GM10847 (cell line): ENCODE results near the gene DOK6.

ENCODE experiments used
- POLR2A ChIP-seq: IDR thresholded peaks from 2 replicates; pipeline ENCODE4 v1.6.1; 2011; ENCODE audit not compliant: insufficient read length; ENCODE audit errors: extremely low read depth

The DOK6 gene

DNA sequence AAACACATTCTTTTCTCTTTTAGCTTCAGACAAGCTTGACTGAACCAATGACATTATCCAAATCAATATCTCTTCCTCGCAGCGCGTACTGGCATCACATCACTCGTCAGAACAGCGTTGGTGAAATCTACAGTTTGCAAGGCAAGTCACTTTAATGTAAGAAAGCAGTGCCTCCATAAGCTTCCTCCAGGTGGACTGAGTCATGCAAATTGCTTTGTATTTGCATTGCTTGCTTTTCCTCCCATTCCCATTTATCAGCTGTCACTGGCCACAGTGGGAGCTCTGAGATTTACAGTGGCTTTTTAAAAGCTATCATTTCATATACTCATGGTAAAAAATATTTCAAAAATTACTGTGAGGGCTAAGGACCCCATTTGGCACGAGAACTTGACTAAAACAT, 357.0 kb downstream of the DOK6 start:
- no peak for TF ChIP-seq POLR2A

- TF ChIP-seq POLR2A = no peak
These were observed 357.8 kb downstream of the DOK6 start for GRCh38 chr18:69758458-69758857.

DNA sequence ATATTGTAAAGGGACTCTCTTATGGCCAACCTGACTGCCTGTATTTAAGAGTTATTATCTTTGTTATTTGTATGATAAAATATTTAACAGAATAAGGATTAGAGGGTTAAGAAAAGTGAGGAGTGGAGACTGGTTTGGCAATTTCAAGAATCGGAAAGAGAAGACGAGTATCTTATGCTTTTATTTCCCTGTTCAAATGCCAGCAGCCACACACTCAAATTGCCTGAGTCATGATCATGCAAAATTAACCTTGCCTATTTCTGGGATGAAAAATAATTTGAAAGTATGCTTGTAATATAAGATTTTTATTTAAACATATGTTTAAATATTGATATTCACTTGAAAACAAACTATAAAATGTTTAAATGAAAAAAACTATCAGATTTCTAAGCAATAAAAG, 358.4 kb downstream of the DOK6 start:
- TF ChIP-seq POLR2A = no peak

GRCh38 chr18:69763002-69763401, 362.3 kb downstream of the DOK6 start:
- TF ChIP-seq POLR2A = no peak

DNA sequence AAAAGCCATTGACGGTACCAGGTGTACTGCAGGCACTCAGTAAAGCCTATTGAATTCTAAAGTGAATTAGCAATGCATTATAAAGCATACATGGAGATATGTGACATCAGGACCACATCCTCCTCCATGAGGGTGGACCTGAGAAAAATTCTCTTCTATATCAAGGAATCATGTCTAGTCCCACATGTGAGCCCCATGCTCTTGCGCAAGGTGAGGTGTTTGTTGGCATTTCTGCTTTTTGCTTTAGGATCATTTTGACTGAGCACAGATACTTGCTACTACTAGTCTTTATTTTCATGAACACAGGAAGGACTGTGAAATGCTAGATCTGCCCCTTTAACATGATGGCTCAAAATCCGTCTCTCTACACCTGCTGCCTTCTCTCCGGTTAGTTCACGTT, 363.1 kb downstream of the DOK6 start:
- no peak for TF ChIP-seq POLR2A

- TF ChIP-seq POLR2A = no peak
These were observed 369.6 kb downstream of the DOK6 start for GRCh38 chr18:69770238-69770637.

DNA sequence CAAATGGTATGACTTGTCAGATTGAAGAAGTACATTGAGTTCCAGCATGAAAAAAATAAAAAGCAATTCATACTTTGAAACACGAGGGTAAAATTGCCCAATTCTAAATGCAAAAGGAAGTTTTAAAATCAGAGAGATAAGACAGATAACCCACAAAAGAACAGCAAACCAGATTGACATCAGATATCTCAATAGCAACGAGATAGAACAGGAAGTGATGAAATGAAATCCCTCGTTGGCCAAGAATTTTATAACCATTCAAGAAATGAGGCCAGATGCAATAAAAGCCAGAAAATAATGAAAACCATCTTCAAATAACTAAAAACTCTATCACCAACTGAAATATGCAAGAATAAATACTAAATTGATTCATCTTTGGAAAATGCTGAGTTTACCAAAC, 374.1 kb downstream of the DOK6 start:
- TF ChIP-seq POLR2A = no peak

DNA sequence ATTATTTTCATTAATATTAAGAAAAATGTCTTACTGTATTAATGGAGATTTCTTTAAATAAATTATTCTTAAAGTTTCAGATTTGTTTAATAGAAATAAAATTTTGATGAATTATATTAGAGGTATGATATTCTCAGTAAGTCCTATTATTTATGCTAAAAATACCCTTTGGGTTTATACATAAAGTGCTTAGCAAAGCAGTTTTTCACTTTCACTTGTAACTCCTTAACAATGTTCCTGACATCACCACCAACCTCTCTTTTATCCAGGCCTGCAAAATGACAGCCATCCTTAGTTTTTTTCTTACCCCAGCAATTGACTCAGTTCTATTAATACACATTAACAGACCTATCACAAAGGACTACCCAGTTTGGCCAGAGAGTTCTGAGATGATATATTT, 376.6 kb downstream of the DOK6 start:
- no peak for TF ChIP-seq POLR2A

DNA sequence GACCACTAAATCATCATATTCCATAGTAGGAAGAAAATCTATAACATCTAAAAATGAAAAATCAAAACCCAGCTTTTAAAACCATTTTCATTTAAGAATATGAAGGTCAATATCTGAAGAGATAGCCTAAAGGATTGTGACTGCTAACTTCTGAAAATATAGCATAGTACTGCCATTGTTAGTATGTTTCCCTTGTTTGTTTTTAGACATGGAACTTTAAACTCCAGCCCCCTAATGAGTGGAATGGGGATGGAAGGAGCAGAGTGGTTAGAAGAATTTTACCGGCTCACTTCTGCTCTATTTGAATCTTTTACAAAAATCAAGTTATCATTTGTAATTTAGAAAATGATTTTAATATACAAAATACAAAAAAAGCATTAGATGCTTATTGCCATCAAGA, 378.0 kb downstream of the DOK6 start:
- no peak for TF ChIP-seq POLR2A

DNA sequence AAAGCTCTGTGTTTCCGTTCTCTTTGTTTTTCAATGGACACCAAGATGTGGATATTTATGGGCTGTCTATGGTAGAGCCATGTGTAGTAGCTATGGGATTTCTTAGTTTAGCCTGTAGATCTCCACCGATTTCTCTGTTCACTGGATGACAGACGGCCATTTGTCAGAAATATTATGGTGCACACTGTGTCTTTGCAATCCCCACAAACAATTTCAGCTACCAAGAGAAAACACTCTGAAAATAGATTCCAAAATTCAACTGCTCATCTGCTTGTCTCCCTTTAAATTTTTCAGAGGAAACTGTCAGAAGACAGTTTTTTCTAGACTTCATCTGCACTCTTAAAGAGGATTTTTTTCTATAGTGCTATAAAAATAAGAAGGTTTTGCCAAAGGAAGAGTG, 380.2 kb downstream of the DOK6 start:
- no peak for TF ChIP-seq POLR2A

- no peak for TF ChIP-seq POLR2A
These were observed 384.1 kb downstream of the DOK6 start for GRCh38 chr18:69784815-69785214.

- TF ChIP-seq POLR2A = no peak
These were observed 384.8 kb downstream of the DOK6 start for GRCh38 chr18:69785466-69785865.

DNA sequence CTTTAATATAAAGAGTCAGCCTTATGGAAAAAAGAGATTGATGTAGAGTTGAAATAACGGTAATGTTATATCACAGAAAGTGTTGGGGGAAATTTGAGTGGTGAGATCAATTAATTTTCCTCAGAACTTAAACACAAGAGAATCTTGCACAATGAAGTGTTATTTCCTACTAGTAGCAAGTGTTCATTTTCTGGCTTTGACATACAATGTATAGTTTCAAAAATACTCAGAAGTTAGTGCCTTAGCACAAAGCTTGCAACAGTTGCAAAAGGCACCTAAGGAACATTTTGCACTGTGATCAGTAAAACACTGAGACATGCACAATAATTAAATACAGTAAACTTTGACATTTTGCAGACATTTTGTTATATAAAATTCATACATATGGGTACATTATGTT, 385.7 kb downstream of the DOK6 start:
- no peak for TF ChIP-seq POLR2A

DNA sequence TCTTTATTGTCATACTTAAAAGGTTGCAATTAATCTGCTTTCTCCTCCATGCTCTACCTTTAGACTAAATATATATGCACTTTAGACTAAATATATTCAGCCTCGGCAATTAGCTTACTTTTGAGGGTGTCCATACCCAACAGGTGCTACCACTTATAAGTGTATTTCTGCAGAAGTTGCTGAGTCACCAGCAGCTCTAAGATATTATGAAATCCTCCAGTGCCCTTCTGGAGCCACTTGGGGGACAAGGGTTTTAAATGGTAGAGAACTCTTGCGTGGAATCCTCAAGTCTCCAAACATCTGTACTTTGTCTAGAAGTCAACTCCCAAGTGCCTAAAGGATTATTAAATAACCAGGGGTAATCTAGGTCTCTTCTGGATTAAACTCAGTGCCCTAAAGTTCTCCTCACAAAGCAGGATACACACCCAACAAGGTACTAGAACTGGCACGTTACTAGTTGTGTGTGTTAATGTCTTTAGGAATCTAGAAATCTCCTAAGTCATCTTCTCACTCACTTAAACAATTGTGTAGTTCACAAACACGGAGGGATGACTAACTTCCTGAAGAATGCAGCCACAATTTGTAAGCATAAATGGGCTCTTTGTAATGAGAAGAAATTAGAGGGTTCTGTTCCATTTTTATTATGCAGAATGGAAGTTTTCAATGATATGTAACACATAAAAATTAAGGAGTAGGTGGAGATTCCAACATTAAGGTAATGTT, 387.3 kb downstream of the DOK6 start:
- TF ChIP-seq POLR2A = no peak

DNA sequence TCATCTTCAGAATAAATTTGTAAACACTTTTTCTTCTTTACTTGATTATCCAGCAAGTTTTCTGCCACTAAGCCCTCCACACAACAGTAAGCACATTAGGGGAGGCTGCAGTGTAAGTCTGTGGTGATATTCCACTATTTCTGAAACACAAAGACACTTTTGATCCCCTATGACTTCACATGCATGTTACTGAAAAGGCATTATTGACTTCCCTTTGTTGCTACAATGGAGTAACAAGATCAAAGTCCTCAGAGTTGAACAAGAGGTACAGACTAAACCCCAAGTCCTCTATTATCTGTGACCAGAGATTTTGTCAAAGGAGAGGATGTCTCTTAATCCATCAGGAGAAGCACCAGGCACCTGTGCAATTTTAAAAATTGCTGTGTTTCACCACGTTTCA, 389.1 kb downstream of the DOK6 start:
- no peak for TF ChIP-seq POLR2A

DNA sequence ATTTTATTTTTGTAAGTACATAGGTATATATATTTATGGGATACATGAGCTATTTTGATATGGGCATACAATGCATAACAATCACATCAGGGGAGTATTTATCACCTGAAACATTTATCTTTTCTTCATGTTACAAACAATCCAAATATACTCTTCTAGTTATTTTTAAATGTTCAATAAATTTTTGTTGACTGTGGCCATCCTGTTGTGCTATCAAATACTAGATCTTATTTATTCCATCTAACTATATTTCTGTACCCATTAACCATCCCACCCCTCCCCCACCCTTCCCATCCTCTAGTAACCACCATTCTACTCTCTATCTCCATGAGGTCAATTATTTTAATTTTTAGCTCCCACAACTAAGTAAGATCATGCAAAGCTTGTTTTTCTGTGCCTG, 390.0 kb downstream of the DOK6 start:
- TF ChIP-seq POLR2A = no peak

GRCh38 chr18:69795791-69796190, 395.1 kb downstream of the DOK6 start:
- TF ChIP-seq POLR2A = no peak
